ENCODE data around the gene SHQ1. TPM values are rescaled to one million over a fixed set of nuclear protein-coding genes. Genes with fewer than 3 reads are reported as not detected.
A peak's percentile ranks its signal among the peaks of the same experiment; 100 is the strongest.

Gene SHQ1
- total RNA-seq, 1 donor from 2014 or later, result 22.0 TPM

- Mint-ChIP-seq H3K4me3 (no peak overlapping the region), H3K4me1 (peaks cover 12% of the 10 kb centered on the region), H3K36me3 (no peaks in the 10 kb centered on the region), H3K27ac (no peak overlapping the region), H3K27me3 (ENCODE audit: low read depth) (no peaks in the 10 kb centered on the region), H3K9me3 (no peaks in the 10 kb centered on the region)
- no peak for DNase-seq (ENCODE audit: low spot score in 2 of 2, unreplicated experiment in 2 of 2)
- TF ChIP-seq, protein P1, sequence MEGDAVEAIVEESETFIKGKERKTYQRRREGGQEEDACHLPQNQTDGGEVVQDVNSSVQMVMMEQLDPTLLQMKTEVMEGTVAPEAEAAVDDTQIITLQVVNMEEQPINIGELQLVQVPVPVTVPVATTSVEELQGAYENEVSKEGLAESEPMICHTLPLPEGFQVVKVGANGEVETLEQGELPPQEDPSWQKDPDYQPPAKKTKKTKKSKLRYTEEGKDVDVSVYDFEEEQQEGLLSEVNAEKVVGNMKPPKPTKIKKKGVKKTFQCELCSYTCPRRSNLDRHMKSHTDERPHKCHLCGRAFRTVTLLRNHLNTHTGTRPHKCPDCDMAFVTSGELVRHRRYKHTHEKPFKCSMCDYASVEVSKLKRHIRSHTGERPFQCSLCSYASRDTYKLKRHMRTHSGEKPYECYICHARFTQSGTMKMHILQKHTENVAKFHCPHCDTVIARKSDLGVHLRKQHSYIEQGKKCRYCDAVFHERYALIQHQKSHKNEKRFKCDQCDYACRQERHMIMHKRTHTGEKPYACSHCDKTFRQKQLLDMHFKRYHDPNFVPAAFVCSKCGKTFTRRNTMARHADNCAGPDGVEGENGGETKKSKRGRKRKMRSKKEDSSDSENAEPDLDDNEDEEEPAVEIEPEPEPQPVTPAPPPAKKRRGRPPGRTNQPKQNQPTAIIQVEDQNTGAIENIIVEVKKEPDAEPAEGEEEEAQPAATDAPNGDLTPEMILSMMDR (IDR thresholded peaks at IDR 0.05; ENCODE audit: unreplicated experiment), result no peak
Measured at GRCh38 chr3:72768481-72768880, 79.8 kb downstream of the SHQ1 start.

- H3K27me3 Mint-ChIP-seq (ENCODE audit: low read depth), result no peaks in the 10 kb centered on the region
- peaks cover 12% of the 10 kb centered on the region for H3K4me1 Mint-ChIP-seq
- no peaks in the 10 kb centered on the region for H3K9me3 Mint-ChIP-seq
- TF ChIP-seq, protein P1 (IDR thresholded peaks at IDR 0.05; ENCODE audit: unreplicated experiment), result no peak
- peak overlapping the region; percentile 61 for H3K27ac Mint-ChIP-seq
- no peak overlapping the region for H3K4me3 Mint-ChIP-seq
- H3K36me3 Mint-ChIP-seq, result no peaks in the 10 kb centered on the region
- no peak for DNase-seq (ENCODE audit: low spot score in 2 of 2, unreplicated experiment in 2 of 2)
Measured at GRCh38 chr3:72768006-72768441, 80.2 kb downstream of the SHQ1 start.

- Mint-ChIP-seq H3K4me1 (peaks cover 12% of the 10 kb centered on the region), H3K27ac (no peak overlapping the region), H3K4me3 (no peak overlapping the region), H3K9me3 (no peaks in the 10 kb centered on the region), H3K27me3 (ENCODE audit: low read depth) (no peaks in the 10 kb centered on the region), H3K36me3 (no peaks in the 10 kb centered on the region)
- DNase-seq (ENCODE audit: low spot score in 2 of 2, unreplicated experiment in 2 of 2), result no peak
- TF ChIP-seq, protein P1 (IDR thresholded peaks at IDR 0.05; ENCODE audit: unreplicated experiment), result no peak
Measured at GRCh38 chr3:72766866-72767265, 81.4 kb downstream of the SHQ1 start.

- Mint-ChIP-seq H3K27ac (no peak overlapping the region), H3K36me3 (no peaks in the 10 kb centered on the region), H3K9me3 (no peaks in the 10 kb centered on the region), H3K4me1 (peaks cover 12% of the 10 kb centered on the region), H3K4me3 (no peak overlapping the region), H3K27me3 (ENCODE audit: low read depth) (no peaks in the 10 kb centered on the region)
- TF ChIP-seq, protein P1 (IDR thresholded peaks at IDR 0.05; ENCODE audit: unreplicated experiment), result no peak
- DNase-seq (ENCODE audit: low spot score in 2 of 2, unreplicated experiment in 2 of 2), result no peak
Measured at GRCh38 chr3:72763751-72764440, 84.3 kb downstream of the SHQ1 start.

GRCh38 chr3:72761410-72761809 lies 86.8 kb downstream of the SHQ1 start:
- TF ChIP-seq, protein P1 (IDR thresholded peaks at IDR 0.05; ENCODE audit: unreplicated experiment), result no peak
- DNase-seq (ENCODE audit: low spot score in 2 of 2, unreplicated experiment in 2 of 2), result no peak
- no peaks in the 10 kb centered on the region for H3K36me3 Mint-ChIP-seq
- peaks cover 3% of the 10 kb centered on the region for H3K4me1 Mint-ChIP-seq
- no peaks in the 10 kb centered on the region for H3K9me3 Mint-ChIP-seq
- no peak overlapping the region for H3K27ac Mint-ChIP-seq
- no peaks in the 10 kb centered on the region for H3K27me3 Mint-ChIP-seq (ENCODE audit: low read depth)
- no peak overlapping the region for H3K4me3 Mint-ChIP-seq

Measured in mesothelial cell of epicardium (in vitro differentiated cells).